HPDE6-E6E7 (cell line): ENCODE results near the gene OARD1.
"Not testable (repeated sequence)": the region's sequence is repeated elsewhere in the genome, so short reads cannot be mapped to it uniquely, and the experiment has no call there.

Source experiments
- DNase-seq: peaks from one replicate; pipeline ENCODE4 v3.0.0; 2011; ENCODE audit warnings: missing footprints; ENCODE audit errors: extremely low spot score

Gene OARD1, protein sequence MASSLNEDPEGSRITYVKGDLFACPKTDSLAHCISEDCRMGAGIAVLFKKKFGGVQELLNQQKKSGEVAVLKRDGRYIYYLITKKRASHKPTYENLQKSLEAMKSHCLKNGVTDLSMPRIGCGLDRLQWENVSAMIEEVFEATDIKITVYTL

DNA sequence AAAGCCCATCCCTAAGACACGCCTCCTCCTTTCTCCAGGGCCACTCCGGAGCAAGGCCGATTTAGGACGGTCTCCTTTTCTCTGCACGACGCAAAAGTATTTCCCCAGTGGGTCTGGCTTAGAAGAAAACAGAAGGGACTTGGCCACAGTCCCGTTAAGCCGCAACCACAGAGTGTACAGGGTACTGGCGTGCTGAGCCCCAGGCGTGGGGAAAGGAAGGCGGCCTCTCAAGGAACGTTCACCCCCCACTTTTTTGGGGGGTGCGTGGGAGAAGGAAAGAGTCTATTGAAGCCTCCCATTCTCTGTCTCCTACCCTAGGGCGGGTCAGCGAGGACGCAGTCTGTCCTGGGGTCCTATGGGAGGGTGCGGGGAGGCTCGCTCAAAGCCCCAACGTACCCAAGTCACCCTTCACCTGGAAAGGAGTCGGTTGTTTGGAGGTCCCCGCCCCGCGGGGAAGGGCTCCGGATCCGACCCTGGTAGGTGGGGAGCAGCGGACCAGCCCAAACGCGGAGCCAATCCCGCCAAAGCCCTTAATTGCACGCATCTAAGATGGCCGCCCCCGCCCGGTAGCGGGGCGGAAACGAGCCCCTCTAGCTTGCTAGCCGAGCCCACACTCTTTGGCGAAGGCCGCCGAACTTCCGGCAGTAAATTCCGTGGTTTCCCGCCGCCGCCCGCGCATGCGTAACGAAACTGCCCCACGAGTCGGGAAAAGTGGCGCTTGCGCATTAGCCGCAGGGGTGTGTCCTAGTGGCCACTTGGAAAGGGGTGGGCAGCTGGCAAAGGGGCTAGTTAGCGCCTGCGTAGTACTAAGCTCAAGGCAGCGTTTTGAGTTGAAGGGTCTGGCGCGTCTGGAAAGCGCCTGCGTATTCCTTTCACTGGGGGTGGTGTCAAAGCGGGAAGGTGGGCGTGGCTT is at the start of gene OARD1:
Gene OARD1, minus strand, starts transcription at position 434 of the 913 bp plus-strand sequence. CDS start 722 bp downstream, outside the sequence.
- DNase-seq, result peak; percentile 89

GRCh38 chr6:41120058-41120457 is 47.9 kb upstream of the OARD1 start:
- no peak for DNase-seq

DNA sequence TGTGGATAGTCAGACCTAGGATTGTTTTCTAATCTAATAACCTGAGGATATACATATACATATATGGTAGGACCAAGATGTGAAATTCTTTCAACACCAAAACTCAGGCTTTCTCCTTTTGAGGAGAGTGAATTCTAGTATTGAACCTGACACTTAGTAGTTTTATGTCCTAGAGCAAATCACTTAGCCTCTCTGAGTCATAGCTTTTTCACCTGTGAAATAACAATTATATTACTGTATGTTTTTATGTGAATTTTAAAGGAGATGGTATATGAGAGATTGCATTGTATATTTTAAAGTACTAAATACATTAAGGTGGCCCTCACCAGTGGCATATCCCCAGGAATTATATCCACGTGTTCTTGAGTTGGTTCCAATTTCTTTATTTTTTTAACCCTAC is 47.4 kb upstream of the OARD1 start:
- no peak for DNase-seq

- not testable (repeated sequence) for DNase-seq
Observed at GRCh38 chr6:41115027-41115426, 42.9 kb upstream of the OARD1 start.

- peak; percentile 69 for DNase-seq
Observed at GRCh38 chr6:41111017-41111416, 38.9 kb upstream of the OARD1 start.

GRCh38 chr6:41103847-41104246 is 31.7 kb upstream of the OARD1 start:
- DNase-seq, result no peak

DNA sequence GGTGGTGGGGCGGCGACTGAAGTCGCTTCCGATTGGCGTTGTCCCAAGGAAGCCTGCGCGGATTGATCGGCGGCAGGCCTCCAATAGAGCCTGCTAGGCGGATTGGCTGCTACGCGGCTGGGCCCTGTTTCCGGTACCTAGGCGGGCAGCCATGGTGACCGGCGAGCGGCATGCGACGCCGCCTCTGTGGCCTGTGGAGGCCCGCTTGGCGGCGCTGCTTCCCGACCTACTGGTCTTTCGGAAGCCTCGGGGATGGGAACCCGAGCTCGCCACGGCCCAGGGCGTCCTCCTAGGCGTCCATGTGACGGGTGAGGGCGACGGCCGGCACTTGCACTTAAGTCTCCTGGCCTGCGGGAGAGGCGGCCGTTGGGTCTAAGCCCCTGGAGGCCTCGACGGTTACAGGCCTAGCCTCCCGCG is 28.7 kb upstream of the OARD1 start:
- DNase-seq, result no peak

DNA sequence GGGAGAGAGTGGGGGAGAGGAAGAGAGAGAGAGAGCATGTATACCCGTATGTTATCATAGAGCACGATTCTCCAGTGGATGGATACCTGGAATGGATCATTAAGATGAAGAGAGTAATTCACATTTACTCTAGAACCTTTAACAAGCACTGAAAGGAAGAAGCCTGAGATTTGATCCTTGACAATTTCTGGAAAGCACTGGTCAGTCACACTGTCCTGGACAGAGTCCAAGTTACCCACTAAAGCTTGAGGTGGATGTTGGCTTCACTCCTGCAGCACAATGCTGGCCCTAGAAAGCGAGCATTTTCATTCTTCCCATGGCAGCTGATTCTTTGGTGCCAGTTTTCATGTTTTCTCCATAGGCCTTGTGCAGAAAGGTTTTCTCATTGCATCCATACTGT is 26.2 kb upstream of the OARD1 start:
- DNase-seq, result no peak

DNA sequence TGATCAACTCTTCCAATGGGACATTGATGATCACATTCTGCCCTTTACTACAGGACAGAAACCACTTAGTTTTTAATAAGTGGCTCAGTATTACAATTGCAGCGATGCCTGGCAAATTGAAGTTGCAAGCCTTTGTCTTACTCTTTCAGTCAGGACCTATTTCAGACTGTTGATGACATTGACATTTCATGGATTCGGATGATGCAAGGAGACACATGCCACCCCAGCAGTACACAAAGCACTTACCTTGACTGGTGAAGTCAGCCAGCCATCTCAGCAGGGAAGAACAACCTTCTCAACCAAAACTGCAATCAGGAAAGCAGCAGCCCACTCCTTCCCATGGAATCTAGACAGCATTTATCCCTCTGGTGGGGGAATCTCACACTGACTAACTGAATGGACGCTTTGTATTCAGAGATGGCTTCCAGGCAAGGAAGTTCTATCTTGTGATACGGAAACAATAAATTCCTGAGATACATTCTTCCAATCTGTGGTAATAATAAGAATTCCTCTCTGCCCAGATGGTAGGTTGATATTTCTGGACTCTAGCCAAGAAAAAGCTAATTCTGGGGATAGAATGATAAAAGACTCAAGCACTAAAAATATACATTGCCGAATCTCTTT is 25.4 kb upstream of the OARD1 start:
- DNase-seq, result no peak

GRCh38 chr6:41093729-41094128 is 21.6 kb upstream of the OARD1 start:
- DNase-seq, result no peak

DNA sequence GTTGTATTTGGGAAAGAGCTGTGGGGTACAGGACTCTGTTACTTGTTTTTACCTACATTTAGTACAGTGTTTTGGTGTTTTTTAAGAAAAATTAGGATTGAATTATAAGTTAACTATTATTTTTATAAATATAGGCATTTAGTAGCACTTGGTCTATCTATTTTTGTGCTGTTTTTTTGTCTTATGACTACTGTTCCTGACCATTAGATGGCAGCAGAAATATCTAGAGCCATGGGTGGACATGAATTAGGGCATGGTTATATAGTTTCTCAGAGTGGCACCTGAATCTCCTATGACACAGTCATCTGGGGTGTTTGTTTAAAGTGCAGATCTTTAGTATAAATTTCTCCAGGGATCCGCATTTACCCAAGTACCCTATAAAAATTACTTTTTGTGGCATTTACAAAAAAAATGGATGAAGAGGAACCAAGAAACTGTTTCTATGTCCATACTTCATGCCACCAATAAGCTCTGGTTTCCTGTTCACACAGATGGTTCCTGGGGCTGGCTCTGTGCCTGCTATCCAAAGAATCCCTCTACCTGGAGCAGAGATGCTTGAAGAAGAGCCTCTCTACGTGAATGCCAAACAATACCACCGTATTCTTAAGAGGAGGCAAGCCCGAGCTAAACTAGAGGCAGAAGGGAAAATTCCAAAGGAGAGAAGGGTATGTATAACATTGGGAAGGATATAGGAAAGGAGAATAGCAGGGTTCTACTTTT is 20.4 kb upstream of the OARD1 start:
- DNase-seq, result no peak

- no peak for DNase-seq
Observed at GRCh38 chr6:41090841-41091761, 18.9 kb upstream of the OARD1 start.

- no peak for DNase-seq
Observed at GRCh38 chr6:41088451-41088850, 16.3 kb upstream of the OARD1 start.

DNA sequence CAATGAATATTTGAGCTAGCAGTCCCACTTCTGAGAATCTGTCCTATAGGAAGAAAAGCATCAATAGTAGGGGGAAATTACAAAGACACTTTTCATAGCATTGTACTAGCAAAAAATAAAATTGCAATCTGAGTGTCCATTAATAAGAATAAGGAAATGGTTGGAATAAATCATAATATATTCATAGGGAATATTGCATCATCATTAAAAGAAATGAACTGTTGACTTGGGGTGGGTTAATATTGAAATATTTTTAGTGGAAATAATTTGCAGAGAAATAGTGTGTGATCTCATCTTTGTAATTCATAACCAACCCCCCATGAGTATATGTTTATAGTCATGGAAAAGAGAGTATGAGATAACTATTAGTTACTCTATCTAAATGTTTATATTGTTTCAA is 13.0 kb upstream of the OARD1 start:
- no peak for DNase-seq

DNA sequence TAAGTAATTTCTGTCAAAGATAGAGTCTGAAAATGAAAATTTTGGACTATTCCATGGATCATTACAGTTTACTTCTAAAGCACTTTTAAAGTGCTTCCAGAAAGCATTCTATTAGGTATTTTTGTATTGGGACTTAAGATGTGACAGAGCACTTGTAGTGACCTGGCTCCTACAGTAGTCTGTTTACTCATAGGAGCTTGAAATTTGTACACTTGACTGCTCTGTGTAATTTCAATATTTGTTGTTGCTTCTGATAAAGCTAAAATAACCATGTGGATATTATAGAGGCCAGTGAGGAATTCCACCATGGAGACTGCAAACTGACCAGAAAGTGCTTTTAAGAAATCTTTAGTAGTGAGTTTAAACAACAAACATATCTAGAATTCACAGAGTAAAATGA is 10.9 kb upstream of the OARD1 start:
- DNase-seq, result no peak

DNA sequence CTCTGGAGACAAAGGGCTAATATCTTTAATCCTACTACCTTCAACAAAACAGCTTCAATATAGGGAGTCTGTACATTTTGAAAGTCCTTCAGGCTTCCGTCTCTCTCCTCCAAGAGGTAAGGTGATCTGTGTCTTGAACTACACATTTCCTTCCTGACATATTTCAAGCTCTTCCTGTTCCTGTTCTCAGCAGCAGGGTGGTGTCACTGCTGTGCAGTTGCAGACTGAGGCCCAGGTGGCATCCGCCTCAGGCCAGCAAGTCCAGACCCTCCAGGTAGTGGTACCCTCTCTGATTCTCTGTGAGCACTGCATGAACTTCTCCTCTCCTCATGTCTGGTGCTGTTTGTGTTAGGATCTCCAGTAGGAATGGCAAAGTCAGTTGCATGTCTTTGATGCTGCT is 8.5 kb upstream of the OARD1 start:
- no peak for DNase-seq

DNA sequence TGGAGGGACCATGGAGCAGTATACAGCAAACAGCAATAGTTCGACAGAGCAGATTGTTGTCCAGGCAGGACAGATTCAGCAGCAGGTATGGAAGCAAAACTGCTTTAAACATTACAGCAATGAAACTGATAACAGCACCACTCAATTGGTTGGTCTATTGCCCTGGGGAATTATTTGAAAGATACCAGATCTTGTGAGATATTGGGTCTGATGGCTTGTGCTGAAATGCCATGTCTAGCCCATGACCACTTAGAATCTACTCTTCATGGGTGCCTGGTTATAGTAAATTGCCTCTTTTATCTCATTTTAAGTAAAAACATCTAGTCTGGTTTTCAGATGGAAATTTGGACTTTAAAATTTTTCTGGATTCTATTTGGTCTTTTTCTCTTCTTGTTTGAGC is 6.9 kb upstream of the OARD1 start:
- DNase-seq, result no peak

GRCh38 chr6:41078101-41078500 is 5.9 kb upstream of the OARD1 start:
- no peak for DNase-seq

DNA sequence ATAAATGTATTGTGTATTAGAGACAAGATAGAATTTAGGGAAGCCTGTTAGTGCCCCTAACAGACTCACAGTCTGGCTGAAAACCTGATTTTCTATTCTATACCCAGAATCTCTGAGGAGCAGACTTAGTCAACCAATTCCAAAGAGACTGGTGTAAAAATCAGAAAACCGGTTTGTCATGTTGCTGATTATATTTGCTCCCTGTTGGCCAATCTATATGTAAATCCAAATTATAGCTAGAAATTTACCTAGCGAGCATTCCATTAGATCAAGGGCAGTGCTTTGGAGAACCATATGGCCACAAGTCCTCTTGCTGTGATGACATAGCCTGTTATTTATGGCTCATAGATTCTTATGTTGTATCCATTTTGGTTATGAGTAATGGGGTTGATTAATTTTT is 5.4 kb upstream of the OARD1 start:
- DNase-seq, result no peak

DNA sequence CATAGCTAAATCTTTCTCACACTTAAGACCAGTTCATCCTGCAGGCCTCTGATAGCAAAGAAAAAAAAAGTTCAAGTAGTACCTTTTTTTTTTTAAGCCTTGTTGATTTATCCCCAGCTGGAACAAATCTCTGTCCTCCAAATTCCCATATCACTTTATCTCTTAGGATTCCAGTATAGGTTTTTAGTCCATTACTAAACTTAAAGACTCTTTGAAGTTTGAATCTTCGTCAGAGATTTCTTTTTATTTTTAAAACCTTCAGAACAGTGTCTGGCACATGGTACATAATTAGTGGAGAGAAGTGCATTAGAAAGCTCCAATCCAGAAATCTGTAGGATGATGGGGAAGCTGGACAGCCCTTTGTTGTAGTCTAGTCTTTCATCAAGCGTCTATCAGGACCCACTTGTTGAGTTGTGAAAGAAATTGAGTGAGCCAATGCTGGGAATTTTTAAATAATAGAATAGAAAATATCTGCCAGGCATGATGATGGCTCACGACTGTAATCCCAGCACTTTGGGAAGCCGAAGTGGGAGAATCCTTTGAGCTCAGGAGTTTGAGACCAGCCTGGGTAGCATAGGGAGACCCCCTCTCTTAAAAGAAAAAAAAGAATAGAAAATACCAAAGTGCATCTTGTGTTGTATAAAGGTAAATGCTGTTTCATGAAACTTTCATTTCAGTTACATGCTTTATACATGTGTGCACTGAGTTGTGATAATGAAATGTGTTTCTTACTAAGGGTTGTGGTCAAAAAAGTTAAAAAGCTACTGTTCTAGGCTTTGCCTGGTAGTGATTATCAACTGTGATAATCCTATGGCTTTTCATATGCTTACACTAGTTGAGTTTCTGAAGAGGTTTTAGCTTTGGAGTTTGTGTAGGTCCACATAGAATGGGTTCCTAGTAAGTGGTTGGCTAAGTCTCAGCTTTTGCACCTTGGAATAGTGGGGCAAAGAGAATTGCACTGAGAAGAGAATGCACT is 3.8 kb upstream of the OARD1 start:
- DNase-seq, result no peak
